Esophagus squamous epithelium (tissue), 5 donors: ENCODE measurements around the gene PITPNM3. TPM values are rescaled to one million over a fixed set of nuclear protein-coding genes. Genes with fewer than 3 reads are reported as not detected.
"Not testable (repeated sequence)": the region's sequence is repeated elsewhere in the genome, so short reads cannot be mapped to it uniquely, and the experiment has no call there.

Experiments
- DNase-seq: peaks from one replicate; lab custom pipeline; 2025; lab: John Stamatoyannopoulos, UW
- H3K27ac ChIP-seq, 4 donors: fragments of 200-600 bp; sonication (generic); one replicate each; pipeline ENCODE4 v1.5.1; 2016 to 2019; ENCODE audit warnings: mild to moderate bottlenecking in 1 of 4
- H3K27me3 ChIP-seq, 4 donors: fragments of 200-600 bp; sonication (generic); 1 replicate in 3 of 4; 2 replicates in 1 of 4; pipeline versions ENCODE4 v1.5.1 to v1.6.0; 2017 to 2021; ENCODE audit warnings: antibody characterized with exemption in 1 of 4
- H3K36me3 ChIP-seq, 3 donors: fragments of 200-600 bp; sonication (generic); one replicate each; pipeline ENCODE4 v1.5.1; 2016 to 2019
- H3K4me1 ChIP-seq, 3 donors: fragments of 200-600 bp; sonication (generic); one replicate each; pipeline ENCODE4 v1.5.1; 2017 to 2019
- H3K4me3 ChIP-seq, 4 donors: fragments of 200-600 bp; sonication (generic); 1 replicate in 3 of 4; 2 replicates in 1 of 4; pipeline ENCODE4 v1.5.1; 2016 to 2019; ENCODE audit warnings: mild to moderate bottlenecking in 2 of 4, moderate library complexity in 1 of 4
- H3K9me3 ChIP-seq, 3 donors: fragments of 200-600 bp; sonication (generic); one replicate each; pipeline ENCODE4 v1.5.1; 2016 to 2019
- CTCF ChIP-seq, 6 experiments: fragments of 450-650 bp in 4 of 6; fragments of 200-600 bp in 2 of 6; sonication (generic) in 2 of 6; IDR thresholded peaks; one replicate each; pipeline ENCODE4 v1.5.1; 2016 to 2019; ENCODE audit warnings: antibody characterized with exemption in 6 of 6, mild to moderate bottlenecking in 4 of 6, moderate library complexity in 4 of 6
- POLR2A ChIP-seq, 4 donors: fragments of 450-650 bp; IDR thresholded peaks; one replicate each; pipeline ENCODE4 v1.6.1; 2017; ENCODE audit warnings: antibody characterized with exemption in 4 of 4, mild to moderate bottlenecking in 4 of 4, moderate library complexity in 3 of 4
- WGBS, 2 donors: methylation state at CpG; one replicate each; pipeline ENCODE4 v1.1.5; 2018; 5-methylcytosine and 5-hydroxymethylcytosine counted together
- intact Hi-C: fragments of 100-400 bp; cut with DNase I; formaldehyde crosslinking; loops from one replicate; pipeline ENCODE4 v1.15.0; 2022
- total RNA-seq, 4 donors: library from RNA; depleted of rRNA; stranded (reverse); fragments of >200 nt; gene quantifications; one replicate each; pipeline ENCODE4 v1.1.0, GENCODE V29; 2016
- donor health status: DM: yes; HTN: yes; CAD: no.

PITPNM3 gene
- total RNA-seq, 4 donors from 2014 or later = 14.0 to 33.4 (median 21.5) TPM

- DNase-seq = no peak
- Histone ChIP-seq H3K9me3 (no peaks in the 10 kb centered on the region), H3K36me3 (peaks cover 0 to 32% (median 0%) of the 10 kb centered on the region in 3 donors), H3K27me3 (no peaks in the 10 kb centered on the region), H3K27ac (peak overlapping the region in 1 of 4 donors; percentile 44), H3K4me1 (peaks cover 0 to 15% (median 6%) of the 10 kb centered on the region in 3 donors), H3K4me3 (no peak overlapping the region)
- no peak for TF ChIP-seq CTCF (IDR thresholded peaks at IDR 0.05)
- TF ChIP-seq POLR2A (IDR thresholded peaks at IDR 0.05) = no peak
- WGBS, 2 donors = 69 to 75% methylated on average over 6 of the region's 6 CpGs
- intact Hi-C loops = no loop called here
Measured at GRCh38 chr17:6488008-6488539, 68.3 kb downstream of the PITPNM3 start.

- H3K27me3 ChIP-seq = no peaks in the 10 kb centered on the region
- intact Hi-C loops = no loop called here
- no peak for DNase-seq
- H3K4me3 ChIP-seq = no peak overlapping the region
- WGBS, 2 donors = 56 to 65% methylated on average over 5 of the region's 13 CpGs
- TF ChIP-seq POLR2A (IDR thresholded peaks at IDR 0.05) (no peak), CTCF (IDR thresholded peaks at IDR 0.05) (no peak)
- H3K9me3 ChIP-seq = no peaks in the 10 kb centered on the region
- H3K4me1 ChIP-seq = peaks cover 0 to 13% (median 6%) of the 10 kb centered on the region in 3 donors
- peak overlapping the region in 1 of 4 donors; percentile 44 for H3K27ac ChIP-seq
- peaks cover 0 to 38% (median 0%) of the 10 kb centered on the region in 3 donors for H3K36me3 ChIP-seq
Measured at GRCh38 chr17:6487251-6488007, 68.9 kb downstream of the PITPNM3 start.

- Histone ChIP-seq H3K9me3 (no peaks in the 10 kb centered on the region), H3K27ac (peak overlapping the region in 1 of 4 donors; percentile 44), H3K4me3 (no peak overlapping the region), H3K36me3 (peaks cover 0 to 50% (median 0%) of the 10 kb centered on the region in 3 donors), H3K27me3 (no peaks in the 10 kb centered on the region), H3K4me1 (peaks cover 0 to 13% (median 6%) of the 10 kb centered on the region in 3 donors)
- WGBS, 2 donors = 64 to 81% methylated on average over 4 of the region's 5 CpGs
- no peak for DNase-seq
- intact Hi-C loops = no loop called here
- TF ChIP-seq CTCF (IDR thresholded peaks at IDR 0.05) (no peak), POLR2A (IDR thresholded peaks at IDR 0.05) (no peak)
Measured at GRCh38 chr17:6485646-6486412, 70.5 kb downstream of the PITPNM3 start.

GRCh38 chr17:6483507-6483906 lies 72.8 kb downstream of the PITPNM3 start:
- TF ChIP-seq CTCF (IDR thresholded peaks at IDR 0.05) (no peak), POLR2A (IDR thresholded peaks at IDR 0.05) (no peak)
- Histone ChIP-seq H3K9me3 (no peaks in the 10 kb centered on the region), H3K4me3 (no peak overlapping the region), H3K4me1 (peaks cover 0 to 24% (median 6%) of the 10 kb centered on the region in 3 donors), H3K27ac (no peak overlapping the region), H3K36me3 (peaks cover 0 to 69% (median 0%) of the 10 kb centered on the region in 3 donors), H3K27me3 (no peaks in the 10 kb centered on the region)
- WGBS, 2 donors = 88 to 100% methylated on average over 1 to 10 of the region's 16 CpGs
- intact Hi-C loops = no loop called here
- DNase-seq = no peak

GRCh38 chr17:6482796-6483195 lies 73.6 kb downstream of the PITPNM3 start:
- H3K4me1 ChIP-seq = peaks cover 0 to 21% (median 4%) of the 10 kb centered on the region in 3 donors
- H3K9me3 ChIP-seq, H3K4me3 ChIP-seq, H3K27me3 ChIP-seq, intact Hi-C loops, DNase-seq, H3K27ac ChIP-seq: not testable (repeated sequence)
- 76 to 89% methylated on average over 10 of the region's 10 CpGs for WGBS, 2 donors
- peaks cover 0 to 74% (median 0%) of the 10 kb centered on the region in 3 donors for H3K36me3 ChIP-seq
